IMR-90 (cell line): ENCODE results near the gene FAM131B.

Experiments used
- BHLHE40 ChIP-seq: fragments of 150-350 bp; IDR thresholded peaks from 2 replicates; pipeline ENCODE4 v1.6.1; 2016; ENCODE audit warnings: mild to moderate bottlenecking, low read depth, low read length
- CHD1 ChIP-seq: IDR thresholded peaks from 2 replicates; pipeline ENCODE4 v1.6.1; 2012; ENCODE audit warnings: low read depth, low read length, improper control_type of control experiment
- FOS ChIP-seq: fragments of 150-350 bp; IDR thresholded peaks from 2 replicates; pipeline ENCODE4 v1.6.1; 2016; ENCODE audit warnings: low read depth, low read length
- MAFK ChIP-seq: IDR thresholded peaks from 2 replicates; pipeline ENCODE4 v1.6.1; 2012; ENCODE audit warnings: low read depth, low read length, improper control_type of control experiment
- MAZ ChIP-seq: IDR thresholded peaks from 2 replicates; pipeline ENCODE4 v1.6.1; 2012; ENCODE audit warnings: low read depth, mild to moderate bottlenecking, low read length, improper control_type of control experiment, moderate library complexity, borderline replicate concordance
- MXI1 ChIP-seq: IDR thresholded peaks from 2 replicates; pipeline ENCODE4 v1.6.1; 2012; ENCODE audit warnings: low read depth, mild to moderate bottlenecking, low read length, moderate library complexity, borderline replicate concordance
- NFE2L2 ChIP-seq: fragments of 150-350 bp; IDR thresholded peaks from 2 replicates; pipeline ENCODE4 v1.6.1; 2016; ENCODE audit warnings: low read depth, mild to moderate bottlenecking, low read length
- POLR2A ChIP-seq: IDR thresholded peaks from 2 replicates; pipeline ENCODE4 v1.6.1; 2012; ENCODE audit warnings: mild to moderate bottlenecking, low read depth, low read length
- RAD21 ChIP-seq: IDR thresholded peaks from 2 replicates; pipeline ENCODE4 v1.6.1; 2012; ENCODE audit warnings: low read length, improper control_type of control experiment
- RCOR1 ChIP-seq: IDR thresholded peaks from 2 replicates; pipeline ENCODE4 v1.6.1; 2012; ENCODE audit warnings: mild to moderate bottlenecking, low read length, improper control_type of control experiment; ENCODE audit not compliant: insufficient replicate concordance
- TF ChIP-seq, protein P1 (sequence below): conservative IDR thresholded peaks from 2 replicates; pipeline ENCODE4 v1.5.1; 2012; ENCODE audit warnings: mild to moderate bottlenecking, low read depth, low read length, improper control_type of control experiment
- TF ChIP-seq, protein P2 (sequence below): fragments of 150-350 bp; IDR thresholded peaks from 2 replicates; pipeline ENCODE4 v1.6.1; 2016; ENCODE audit warnings: low read depth, mild to moderate bottlenecking, low read length, moderate library complexity, borderline replicate concordance

DNA sequence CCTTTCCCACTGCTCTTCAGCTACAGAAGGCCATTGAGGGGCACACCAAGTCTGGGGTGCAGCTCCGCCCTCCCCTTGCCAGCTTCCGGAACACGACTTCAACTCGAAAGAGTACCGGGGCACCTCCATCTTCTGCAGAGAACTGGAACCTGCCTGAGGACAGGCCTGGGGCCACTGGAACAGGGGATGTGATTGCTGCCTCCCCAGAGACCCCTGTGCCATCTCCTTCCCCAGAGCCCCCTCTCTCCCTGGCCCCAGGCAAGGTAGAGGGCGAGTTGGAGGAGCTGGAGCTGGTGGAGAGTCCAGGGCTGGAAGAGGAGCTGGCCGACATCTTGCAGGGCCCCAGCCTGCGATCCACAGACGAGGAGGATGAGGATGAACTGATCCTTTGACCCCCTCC, 10.9 kb downstream of the FAM131B start:
- no peak for TF ChIP-seq RAD21
- no peak for TF ChIP-seq BHLHE40
- no peak for TF ChIP-seq MAFK
- TF ChIP-seq POLR2A, result no peak
- no peak for TF ChIP-seq RCOR1
- TF ChIP-seq NFE2L2, result no peak
- TF ChIP-seq, protein P1, sequence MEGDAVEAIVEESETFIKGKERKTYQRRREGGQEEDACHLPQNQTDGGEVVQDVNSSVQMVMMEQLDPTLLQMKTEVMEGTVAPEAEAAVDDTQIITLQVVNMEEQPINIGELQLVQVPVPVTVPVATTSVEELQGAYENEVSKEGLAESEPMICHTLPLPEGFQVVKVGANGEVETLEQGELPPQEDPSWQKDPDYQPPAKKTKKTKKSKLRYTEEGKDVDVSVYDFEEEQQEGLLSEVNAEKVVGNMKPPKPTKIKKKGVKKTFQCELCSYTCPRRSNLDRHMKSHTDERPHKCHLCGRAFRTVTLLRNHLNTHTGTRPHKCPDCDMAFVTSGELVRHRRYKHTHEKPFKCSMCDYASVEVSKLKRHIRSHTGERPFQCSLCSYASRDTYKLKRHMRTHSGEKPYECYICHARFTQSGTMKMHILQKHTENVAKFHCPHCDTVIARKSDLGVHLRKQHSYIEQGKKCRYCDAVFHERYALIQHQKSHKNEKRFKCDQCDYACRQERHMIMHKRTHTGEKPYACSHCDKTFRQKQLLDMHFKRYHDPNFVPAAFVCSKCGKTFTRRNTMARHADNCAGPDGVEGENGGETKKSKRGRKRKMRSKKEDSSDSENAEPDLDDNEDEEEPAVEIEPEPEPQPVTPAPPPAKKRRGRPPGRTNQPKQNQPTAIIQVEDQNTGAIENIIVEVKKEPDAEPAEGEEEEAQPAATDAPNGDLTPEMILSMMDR, result no peak
- TF ChIP-seq, protein P2, sequence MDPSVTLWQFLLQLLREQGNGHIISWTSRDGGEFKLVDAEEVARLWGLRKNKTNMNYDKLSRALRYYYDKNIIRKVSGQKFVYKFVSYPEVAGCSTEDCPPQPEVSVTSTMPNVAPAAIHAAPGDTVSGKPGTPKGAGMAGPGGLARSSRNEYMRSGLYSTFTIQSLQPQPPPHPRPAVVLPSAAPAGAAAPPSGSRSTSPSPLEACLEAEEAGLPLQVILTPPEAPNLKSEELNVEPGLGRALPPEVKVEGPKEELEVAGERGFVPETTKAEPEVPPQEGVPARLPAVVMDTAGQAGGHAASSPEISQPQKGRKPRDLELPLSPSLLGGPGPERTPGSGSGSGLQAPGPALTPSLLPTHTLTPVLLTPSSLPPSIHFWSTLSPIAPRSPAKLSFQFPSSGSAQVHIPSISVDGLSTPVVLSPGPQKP, result no peak
- no peak for TF ChIP-seq CHD1
- TF ChIP-seq MXI1, result no peak
- no peak for TF ChIP-seq MAZ
- TF ChIP-seq FOS, result no peak
